NCI-H1694 (cell line): ENCODE results near the gene UGCG.
"Not testable (repeated sequence)": the region's sequence is repeated elsewhere in the genome, so short reads cannot be mapped to it uniquely, and the experiment has no call there.

Experiments used
- DNase-seq: peaks from one replicate; lab custom pipeline; 2025; lab: John Stamatoyannopoulos, UW

The UGCG gene

DNA sequence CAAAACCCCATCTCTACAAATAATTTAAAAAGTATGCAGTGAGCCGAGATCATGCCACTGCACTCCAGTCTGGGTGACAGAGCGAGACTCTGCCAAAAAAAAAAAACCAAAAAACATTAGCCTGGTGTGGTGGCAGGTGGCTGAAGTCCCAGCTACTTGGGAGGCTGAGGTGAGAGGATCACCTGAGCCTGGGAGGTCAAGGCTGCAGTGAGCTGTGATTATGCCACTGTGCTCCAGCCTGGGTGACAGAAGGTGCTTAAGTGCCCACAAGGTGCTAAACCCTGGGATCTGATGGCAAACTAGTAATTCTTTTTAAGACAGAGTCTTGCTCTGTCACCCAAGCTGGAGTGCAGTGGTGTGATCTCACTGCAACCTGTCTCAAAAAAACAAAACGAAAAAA lies 5.7 kb upstream of the UGCG start:
- DNase-seq = not testable (repeated sequence)

DNA sequence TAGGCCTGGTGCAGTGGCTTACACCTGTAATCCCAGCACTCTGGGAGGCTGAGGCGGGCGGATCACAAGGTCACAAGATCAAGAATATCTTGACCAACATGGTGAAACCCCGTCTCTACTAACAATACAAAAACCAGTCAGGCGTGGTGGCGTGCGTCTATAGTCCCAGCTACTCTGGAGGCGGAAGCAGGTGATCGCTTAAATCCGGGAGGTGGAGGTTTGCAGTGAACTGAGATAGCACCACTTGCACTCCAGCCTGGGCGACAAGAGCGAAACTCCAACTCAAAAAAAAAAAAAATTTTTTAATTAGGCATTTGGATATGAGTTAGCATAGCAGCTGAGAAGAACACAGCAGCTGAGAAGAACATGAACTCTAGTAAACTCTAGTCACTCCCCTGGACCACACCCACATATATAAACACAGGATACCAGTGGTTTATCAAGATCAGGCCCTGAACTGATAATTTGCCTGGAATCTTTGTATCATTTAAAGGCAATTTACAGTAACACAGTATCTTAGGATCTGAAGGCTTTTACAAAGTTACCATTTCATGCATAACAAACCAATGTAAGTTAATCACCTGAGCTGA lies 4.6 kb upstream of the UGCG start:
- no peak for DNase-seq

DNA sequence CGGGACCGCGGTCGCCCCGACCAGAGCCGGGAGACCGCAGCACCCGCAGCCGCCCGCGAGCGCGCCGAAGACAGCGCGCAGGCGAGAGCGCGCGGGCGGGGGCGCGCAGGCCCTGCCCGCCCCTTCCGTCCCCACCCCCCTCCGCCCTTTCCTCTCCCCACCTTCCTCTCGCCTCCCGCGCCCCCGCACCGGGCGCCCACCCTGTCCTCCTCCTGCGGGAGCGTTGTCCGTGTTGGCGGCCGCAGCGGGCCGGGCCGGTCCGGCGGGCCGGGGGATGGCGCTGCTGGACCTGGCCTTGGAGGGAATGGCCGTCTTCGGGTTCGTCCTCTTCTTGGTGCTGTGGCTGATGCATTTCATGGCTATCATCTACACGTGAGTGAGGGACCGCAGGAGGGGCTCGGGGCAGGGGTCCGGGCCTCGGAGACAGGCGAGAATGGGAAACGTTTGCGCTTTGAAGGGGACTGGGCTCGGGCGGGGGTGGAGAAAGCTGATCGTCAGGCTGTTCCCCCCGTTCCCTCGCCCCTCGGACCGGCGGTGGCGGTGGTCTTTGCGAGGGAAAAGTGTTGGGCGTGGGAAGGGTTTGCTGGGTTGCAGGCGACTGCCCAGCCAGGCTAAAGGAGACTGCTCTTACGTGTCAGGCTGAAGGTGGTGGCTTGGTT lies 457 bp downstream of the UGCG start:
- no peak for DNase-seq

DNA sequence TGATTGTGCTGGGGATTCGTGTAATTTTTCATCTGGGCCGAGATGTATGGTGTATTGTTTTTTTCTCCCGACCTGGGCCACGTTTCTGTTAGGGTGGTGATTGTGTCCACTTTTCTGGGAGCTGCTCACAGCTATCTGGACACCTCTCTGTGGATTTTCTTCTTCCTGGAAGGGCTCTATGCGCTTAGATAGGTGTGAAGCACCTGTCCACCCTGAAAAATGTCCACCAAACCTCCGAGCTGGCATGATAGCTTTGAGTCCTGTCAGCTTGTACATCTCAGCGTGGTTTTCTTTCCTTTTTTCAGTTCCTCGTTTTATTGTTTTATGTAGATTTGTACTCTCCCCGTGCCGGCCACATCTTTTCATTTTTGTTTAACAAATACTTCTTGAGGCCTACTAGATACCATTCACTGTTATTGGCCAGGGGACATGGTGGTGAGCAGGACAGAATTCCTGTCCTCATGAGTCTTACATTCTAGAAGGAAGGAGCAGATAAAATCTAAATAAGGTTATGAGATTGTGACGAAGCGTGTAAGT lies 1.1 kb downstream of the UGCG start:
- DNase-seq = no peak

DNA sequence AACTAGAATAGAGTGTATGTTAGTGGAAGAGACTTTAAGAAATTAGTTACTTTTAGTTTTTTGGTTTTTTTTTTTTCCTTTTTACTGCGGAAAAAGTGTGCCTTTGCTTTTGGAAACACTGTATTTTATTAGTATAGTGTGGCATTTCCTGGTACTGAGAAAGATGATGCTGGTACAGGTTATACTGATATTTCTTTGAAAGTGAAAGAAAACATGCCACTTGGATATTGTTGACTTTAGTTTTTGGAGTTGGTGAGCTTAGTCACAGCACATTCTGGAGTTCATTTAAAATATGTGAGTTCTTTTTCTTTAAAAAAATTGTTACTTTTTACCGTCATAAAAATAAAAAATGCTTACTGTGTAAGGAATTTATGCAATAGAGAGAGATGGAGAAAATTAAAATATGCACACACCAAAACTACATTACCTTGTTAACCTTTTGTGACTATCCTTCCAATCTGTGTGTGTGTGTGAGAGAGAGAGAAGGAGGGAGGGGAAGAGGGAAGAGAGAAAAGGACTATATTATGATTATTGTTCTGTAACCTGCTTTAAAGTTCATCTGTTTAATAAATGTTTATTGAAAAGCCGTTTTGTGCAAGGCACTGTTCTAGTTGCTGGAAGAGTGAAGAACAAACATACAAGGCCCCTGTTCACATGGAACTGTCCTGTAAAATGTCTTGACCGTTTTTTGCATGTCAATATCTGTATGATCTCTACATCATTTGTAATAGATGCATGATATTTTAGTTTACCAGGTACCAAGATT lies 1.9 kb downstream of the UGCG start:
- DNase-seq = no peak

DNA sequence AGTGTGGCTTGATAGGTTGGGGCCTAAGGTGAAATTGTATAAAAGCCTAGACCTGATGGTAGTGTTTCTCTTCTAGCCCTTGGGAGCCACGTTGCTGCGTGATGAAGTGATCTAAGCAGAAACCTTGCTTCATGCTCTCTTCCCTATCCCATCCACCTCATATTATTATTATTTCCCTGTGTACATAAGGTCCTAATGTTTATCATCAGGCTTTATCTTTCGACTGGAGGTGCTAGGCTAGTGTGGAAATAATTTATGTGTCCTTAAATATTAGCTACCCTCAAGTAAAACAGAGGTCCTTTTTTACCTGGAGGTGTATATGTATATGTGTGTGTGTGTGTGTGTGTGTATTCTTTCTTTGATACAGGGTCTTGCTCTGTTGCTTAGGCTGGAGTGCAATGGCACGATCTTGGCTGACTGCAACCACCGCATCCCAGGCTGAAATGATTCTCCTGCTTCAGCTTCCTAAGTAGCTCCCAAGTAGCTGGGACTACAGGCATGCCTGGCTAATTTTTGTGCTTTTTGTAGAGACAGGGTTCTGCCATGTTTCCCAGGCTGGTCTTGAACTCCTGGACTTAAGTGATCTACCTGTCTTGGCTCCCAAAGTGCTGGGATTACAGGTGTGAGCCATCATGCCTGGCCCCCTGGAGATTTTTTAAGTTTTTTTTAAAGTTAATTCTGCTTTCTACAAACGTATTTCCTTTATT lies 3.7 kb downstream of the UGCG start:
- no peak for DNase-seq

DNA sequence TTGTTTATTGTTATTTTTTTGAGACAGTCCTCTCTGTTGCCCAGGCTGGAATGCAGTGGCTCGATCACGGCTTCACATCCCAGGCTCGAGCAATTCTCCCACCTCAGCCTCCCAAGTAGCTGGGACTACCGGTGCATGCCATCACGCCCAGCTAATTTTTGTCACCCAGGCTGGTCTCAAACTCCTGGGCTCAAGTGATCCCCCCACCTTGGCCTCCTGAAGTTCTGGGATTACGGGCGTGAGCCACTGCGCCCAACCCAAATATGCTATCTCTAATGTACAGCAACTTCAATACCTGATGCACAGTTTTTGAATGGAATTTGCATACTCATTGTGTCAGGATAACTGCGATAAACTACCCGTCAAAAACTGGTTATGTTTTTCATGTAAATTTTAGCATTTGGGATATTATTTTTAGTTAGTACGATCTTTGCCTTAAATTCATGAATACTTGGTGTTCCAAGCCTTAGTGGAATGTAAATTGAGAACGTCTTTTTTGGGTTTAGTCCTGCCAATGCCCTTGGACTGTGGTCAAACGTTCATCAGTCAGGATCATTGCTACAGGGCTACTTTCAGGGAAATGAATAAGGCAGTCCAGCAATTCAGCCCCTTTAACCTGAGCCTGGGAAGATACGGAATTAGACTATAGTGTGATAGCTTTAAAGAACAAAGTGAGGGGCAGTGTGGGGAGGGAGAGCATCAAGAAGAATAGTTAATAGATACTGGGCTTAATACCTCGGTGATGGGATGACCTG lies 4.4 kb downstream of the UGCG start:
- no peak for DNase-seq

DNA sequence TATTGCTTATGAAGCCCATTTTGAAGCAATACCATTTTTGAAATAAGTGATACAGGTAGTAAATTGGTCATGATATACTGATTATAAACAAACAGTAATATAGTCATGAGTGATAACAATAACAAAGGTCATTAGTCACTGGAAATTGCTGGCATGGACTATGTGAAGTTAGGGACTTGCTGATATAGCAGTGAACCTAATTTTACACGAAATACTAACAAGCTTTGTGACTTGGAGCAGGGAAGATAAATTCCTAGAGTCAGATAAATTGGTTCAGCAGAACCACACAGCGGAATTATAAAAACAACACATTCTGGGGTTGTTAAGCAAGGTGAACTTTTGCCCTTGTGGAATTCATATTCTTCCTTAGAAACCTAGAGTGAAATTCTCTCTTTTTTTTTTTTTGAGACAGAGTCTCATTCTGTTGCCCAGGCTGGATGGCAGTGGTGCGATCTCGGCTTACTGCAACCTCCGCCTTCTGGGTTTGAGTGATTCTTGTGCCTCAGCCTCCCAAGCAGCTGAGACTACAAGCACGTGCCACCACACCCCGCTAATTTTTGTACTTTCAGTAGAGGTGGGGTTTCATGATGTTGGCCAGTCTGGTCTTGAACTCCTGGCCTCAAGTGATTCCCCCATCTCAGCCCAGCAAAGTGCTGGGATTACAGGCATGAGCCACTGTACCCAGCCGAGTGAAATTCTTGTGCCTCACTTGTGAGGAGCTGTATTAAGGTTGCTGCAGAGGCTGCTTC lies 6.0 kb downstream of the UGCG start:
- DNase-seq = no peak

DNA sequence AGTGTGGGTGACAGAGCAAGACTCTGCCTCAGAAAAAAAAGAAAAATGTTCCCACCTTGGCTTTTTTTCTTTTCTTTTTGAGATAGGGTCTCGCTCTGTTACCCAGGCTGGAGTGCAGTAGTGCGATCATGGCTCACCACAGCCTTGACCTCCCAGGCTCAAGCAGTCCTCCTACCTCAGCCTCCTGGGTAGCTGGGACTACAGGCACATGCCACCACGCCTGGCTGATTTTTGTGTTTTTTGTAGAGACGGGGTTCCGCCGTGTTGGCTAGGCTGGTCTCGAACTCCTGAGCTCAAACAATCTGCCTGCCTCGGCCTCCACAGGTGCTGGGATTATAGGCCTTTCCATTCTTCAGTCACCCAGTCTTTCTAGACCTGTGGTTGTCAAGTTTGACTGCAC lies 6.9 kb downstream of the UGCG start:
- not testable (repeated sequence) for DNase-seq

DNA sequence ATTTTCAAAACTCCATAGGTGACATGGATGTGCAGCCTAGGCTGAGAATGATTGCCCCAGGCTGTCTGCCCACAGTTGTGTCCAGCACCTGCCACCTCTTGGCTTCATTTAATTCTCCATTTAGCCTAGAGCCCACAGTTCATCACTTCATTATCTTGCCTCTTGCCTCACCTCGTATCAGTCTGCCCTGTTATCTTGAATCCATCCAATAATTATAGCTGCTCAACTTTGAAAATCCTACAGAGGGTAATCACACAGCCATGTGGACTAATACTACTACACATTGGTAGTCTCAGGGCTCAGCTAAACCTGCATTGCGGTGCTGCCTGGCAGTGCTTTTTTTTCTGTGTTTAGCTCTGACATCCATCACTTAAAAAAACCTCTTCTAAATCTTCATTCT lies 7.4 kb downstream of the UGCG start:
- DNase-seq = no peak

DNA sequence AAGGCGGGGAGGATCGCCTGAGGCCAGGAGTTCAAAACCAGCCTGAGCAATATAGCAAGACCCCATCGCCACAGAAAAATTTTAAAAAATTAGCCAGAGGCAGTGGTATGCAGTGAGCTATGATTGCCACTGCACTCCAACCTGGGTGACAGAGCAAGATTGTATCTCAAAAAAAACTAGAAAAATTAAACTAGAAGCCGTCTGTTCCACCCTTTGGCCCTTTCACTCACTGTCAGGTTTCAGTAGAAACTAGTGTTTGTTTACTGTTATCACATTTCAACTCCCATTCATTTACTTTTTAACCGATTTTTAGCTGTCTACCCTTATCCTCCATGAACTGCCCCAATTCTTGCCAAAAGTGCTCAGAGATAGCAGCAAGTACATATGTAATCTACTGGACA lies 8.3 kb downstream of the UGCG start:
- no peak for DNase-seq

DNA sequence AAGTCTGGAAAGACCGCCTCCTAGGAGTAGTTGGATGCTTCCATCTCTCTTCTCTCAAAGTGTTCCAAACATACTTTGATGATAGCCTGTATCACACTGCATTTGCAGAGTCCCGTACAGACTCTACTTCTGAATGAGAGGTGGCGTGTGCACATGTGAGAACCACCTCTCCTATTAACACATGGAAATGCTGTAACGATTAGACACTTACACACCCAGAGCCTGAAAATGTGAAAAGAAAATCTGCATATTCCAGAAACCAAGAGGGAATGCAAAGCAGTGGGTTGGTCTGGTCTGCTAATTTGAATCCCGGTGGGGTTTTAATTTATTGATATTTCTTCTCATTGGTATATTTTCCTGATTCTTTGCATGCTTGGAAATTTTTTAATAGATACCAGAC lies 10.5 kb downstream of the UGCG start:
- DNase-seq = no peak

DNA sequence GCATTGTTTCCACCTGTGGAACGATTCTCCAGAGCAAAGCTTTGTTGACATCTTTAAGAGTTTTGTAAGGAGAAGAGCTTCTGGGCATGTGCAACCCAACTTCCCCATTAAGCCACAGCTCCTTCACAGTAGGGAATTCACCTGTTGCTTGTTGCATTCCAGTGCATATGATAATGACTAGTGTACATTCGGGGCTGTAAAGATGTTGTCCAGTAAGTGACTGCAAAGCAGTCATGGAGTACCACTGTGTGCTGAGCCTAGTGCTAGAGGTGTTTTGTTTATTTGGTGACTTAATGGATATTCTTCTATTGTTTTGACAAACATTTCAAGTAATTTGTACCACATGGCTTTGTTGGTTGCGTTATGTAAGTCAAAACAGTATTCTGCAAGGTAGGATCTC lies 12.8 kb downstream of the UGCG start:
- no peak for DNase-seq

DNA sequence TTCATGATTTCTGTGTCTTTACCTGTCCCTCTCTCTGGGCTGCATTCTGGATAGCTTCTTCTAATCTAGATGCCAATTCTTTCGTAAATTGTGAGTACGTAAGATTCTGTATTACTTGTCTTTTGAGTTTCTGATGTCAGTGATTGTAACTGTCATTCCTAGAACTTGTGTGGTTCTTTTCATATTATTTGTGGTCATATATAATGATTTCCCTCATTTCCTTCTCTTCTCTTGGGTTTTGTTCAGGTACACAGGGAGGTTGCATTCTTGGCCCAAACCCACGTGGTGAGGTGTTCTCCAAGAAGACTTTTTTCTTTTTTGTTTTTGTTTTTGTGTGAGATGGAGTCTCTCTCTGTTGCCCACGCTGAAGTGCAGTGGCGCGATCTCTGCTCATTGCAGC lies 13.8 kb downstream of the UGCG start:
- no peak for DNase-seq

DNA sequence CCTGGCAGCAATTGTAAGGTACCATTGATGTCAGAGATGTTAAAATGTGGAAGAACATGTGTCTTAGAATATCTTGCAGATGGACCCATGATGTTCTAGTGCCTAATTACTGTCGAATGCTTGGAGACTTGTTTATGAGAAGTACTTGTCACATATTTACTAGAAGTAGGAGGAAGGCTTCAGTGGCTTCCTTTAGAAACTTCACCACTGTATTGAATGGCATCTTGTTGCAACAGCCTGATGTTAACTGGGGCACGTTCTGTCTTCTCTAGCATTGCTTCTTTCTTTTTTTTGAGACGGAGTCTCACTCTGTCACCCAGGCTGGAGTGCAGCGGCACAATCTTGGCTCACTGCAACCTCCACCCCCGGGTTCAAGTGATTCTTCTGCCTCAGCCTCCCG lies 16.5 kb downstream of the UGCG start:
- DNase-seq = no peak

DNA sequence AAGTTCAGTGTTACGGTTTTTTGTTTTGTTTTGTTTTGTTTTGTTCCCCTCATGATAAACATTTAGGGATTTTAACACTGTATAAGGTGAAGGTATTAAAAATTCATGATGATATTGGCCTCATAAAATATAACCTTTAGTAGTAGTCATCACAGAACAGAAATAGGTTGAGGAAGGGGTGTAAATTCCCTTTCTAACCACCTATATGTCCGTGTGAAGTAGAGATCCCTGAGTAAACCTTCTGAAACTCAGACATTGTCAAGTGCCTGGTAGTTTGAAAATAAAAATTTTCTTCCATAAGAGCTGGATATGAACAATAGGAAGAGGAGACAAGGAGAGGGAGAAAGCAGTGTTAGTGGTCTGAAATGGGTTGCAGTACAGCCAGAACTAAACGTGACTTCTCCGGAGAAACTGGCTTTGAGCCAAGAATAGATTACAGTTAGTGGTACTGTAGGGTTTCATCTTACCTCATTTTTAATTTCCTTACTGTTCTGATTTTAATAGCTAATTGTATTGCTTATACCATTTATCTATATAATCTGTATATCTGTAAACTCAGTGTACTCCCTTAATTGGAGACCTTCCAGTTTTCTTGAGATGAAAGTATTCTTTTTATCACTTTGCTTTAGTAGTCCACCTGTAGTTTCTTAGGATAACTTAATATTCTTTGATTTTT lies 18.3 kb downstream of the UGCG start:
- no peak for DNase-seq

DNA sequence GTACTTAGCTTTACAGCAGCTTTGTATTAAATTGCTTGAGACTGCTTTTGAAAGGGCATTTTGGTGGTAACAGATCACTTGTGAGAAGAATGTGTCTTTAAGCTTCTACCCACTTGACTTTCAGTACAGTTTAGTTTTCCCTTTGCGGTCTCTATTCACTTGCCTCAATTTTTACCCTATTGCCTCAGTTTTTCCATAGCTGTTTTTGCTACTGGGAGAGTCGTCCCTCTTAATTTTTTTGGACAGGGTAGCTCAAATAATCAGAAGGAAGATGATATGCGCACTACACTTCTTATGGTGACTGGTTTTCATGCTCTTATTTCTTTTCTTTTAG lies 18.8 kb downstream of the UGCG start:
- DNase-seq = no peak

DNA sequence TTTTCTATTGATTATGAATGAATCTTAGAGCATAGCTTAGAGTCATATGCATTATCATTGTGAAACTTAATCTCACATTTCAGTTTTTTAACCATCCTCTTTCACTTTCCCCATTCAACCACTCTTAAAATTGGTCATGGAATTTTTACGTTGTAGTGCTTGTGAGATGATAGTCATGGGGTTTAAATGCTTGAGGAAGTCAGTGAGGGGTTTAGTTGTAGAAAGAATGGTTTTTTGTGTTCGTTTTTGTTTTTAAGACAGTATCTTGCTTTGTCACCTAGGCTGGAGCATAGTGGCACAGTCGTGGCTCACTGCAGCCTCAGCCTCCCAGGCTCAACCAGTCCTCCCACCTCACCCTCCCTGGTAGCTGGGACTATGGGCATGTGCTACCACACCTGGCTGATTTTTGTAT lies 19.6 kb downstream of the UGCG start:
- no peak for DNase-seq

DNA sequence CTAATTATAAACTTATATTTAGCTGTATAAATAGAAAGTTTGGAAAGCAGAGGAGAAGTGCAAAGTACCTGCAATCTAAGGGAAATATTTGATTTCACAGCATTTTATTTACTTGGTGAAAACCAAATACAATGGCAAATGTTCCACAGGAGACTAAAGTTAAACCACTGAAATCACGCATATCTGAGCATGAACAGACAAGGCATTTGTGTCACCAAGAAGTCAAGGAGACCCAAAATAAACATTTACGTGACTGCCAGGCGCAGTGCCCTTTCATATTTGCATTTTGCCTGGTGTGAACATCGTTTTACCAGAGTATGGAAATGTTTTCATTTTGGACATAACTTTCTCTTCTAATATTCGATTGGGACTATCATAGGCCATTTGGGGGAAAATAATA lies 20.6 kb downstream of the UGCG start:
- DNase-seq = no peak

DNA sequence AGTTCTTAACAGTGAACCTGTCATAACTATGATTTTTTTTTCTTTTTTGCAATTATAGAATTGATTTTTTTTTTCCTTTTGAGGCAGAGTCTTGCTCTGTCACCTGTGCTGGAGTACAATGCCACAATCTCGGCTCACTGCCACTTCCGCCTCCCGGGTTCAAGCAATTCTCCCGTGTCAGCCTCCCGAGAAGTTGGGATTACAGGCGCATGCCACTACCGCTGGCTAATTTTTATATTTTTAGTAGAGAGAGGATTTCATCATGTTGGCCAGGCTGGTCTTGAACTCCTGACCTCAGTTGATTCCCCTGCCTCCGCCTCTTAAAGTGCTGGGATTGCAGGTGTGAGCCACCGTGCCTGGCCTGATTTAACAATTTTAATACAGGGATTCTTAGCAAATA lies 21.4 kb downstream of the UGCG start:
- no peak for DNase-seq

DNA sequence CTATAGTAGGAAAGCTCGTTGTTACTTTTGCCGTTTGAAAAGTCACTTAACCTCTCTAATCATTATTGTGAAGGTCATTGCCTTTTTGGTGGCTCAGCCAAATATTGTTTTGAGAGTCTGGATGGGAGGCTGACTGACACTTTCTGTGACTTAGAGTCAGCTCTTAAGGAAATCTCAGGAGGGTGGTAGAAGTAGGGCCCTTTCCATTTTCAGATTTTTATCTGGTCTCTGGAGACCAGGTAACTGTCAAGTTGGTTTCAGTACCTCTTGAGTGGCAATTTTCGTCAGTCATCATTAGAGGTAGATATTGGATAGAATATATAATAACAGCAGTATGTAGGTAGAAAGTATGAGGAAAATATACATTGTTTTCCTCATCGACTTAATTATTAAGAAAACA lies 23.3 kb downstream of the UGCG start:
- DNase-seq = no peak
